ENCODE measurements around the gene SLC48A1. TPM values are rescaled to one million over a fixed set of nuclear protein-coding genes. Genes with fewer than 3 reads are reported as not detected.

The SLC48A1 gene
- total RNA-seq, 1 experiment from 2014 or later, result 20.0 TPM

- Histone ChIP-seq H2AFZ (ENCODE audit: low read depth, low read length, poor library complexity, severe bottlenecking) (peak overlapping the region; percentile 93), H3K36me3 (ENCODE audit: control insufficient read depth in 1 of 2, insufficient read depth in 2 of 2, low read length in 2 of 2) (no peaks in the 10 kb centered on the region), H3K4me3 (replicated peaks in 1 of 2; ENCODE audit: low read depth in 1 of 2, low read length in 2 of 2) (peak overlapping the region; percentile 34 to 54), H3K4me2 (ENCODE audit: low read length) (peak overlapping the region; percentile 85), H4K20me1 (ENCODE audit: insufficient read depth) (no peaks in the 10 kb centered on the region), H3K9me3 (ENCODE audit: control insufficient read depth in 1 of 2, insufficient read depth in 1 of 2, low read depth in 1 of 2, low read length in 2 of 2) (no peaks in the 10 kb centered on the region), H3K27me3 (ENCODE audit: insufficient read depth, low read length) (no peaks in the 10 kb centered on the region), H3K9me2 (ENCODE audit: insufficient read depth) (no peaks in the 10 kb centered on the region), H3K4me1 (ENCODE audit: control insufficient read depth in 1 of 2, insufficient read depth in 2 of 2, low read length in 2 of 2) (peaks cover 34 to 48% of the 10 kb centered on the region in 2 experiments), H3K79me2 (ENCODE audit: insufficient read depth, low read length) (no peaks in the 10 kb centered on the region), H3K27ac (ENCODE audit: low read depth, low read length) (peak overlapping the region; percentile 63), H3K9ac (ENCODE audit: low read length) (peak overlapping the region; percentile 40)
- intact Hi-C loops (cut with micrococcal nuclease), result no loop called here
- DNase-seq (ENCODE audit: low read depth, low spot score), result no peak
- ChIA-PET POLR2A (interaction anchor here (1.4 kb wide), 1 partner anchor 14 kb away, joined by 3 read pairs; no protein-coding TSS in a partner anchor), RAD21 (ENCODE audit: low non-redundant PET in 1 of 2, low total read pairs in 2 of 2, uncharacterized antibody in 2 of 2, unreplicated experiment in 2 of 2) (interaction anchor here in 1 of 2 experiments (1.4 kb wide), 1 partner anchor 23 kb away, joined by 3 read pairs; no protein-coding TSS in a partner anchor), CTCF (interaction anchor here (3.5 to 9.1 kb wide), 2 partner anchors 11 to 13 kb away, joined by 25 to 75 read pairs; no protein-coding TSS in a partner anchor)
- TSS peak; percentile 66 for BruUV-seq (replicated peaks)
- ATAC-seq, result peak; percentile 73
- TF ChIP-seq EZH2 (IDR thresholded peaks at IDR 0.05) (no peak), POLR2AphosphoS5 (IDR thresholded peaks at IDR 0.05; ENCODE audit: low read depth, low read length) (peak; percentile 49), TCF7L2 (IDR thresholded peaks at IDR 0.05; ENCODE audit: borderline replicate concordance, extremely low read depth, insufficient read depth, insufficient read length) (no peak), MAX (IDR thresholded peaks at IDR 0.05) (peak; percentile 72; the same call in 1 of the 2 replicates)
These were observed 19.7 kb upstream of the SLC48A1 start for GRCh38 chr12:47753021-47754001.

GRCh38 chr12:47754126-47754525 lies 18.9 kb upstream of the SLC48A1 start:
- Histone ChIP-seq H3K9ac (ENCODE audit: low read length) (peak overlapping the region; percentile 40), H3K36me3 (ENCODE audit: control insufficient read depth in 1 of 2, insufficient read depth in 2 of 2, low read length in 2 of 2) (no peaks in the 10 kb centered on the region), H4K20me1 (ENCODE audit: insufficient read depth) (no peaks in the 10 kb centered on the region), H3K27me3 (ENCODE audit: insufficient read depth, low read length) (no peaks in the 10 kb centered on the region), H3K9me2 (ENCODE audit: insufficient read depth) (no peaks in the 10 kb centered on the region), H3K79me2 (ENCODE audit: insufficient read depth, low read length) (no peaks in the 10 kb centered on the region), H3K4me3 (replicated peaks in 1 of 2; ENCODE audit: low read depth in 1 of 2, low read length in 2 of 2) (peak overlapping the region; percentile 34 to 54), H3K4me2 (ENCODE audit: low read length) (peak overlapping the region; percentile 85), H2AFZ (ENCODE audit: low read depth, low read length, poor library complexity, severe bottlenecking) (no peak overlapping the region), H3K27ac (ENCODE audit: low read depth, low read length) (peak overlapping the region; percentile 63), H3K4me1 (ENCODE audit: control insufficient read depth in 1 of 2, insufficient read depth in 2 of 2, low read length in 2 of 2) (peaks cover 38 to 56% of the 10 kb centered on the region in 2 experiments), H3K9me3 (ENCODE audit: control insufficient read depth in 1 of 2, insufficient read depth in 1 of 2, low read depth in 1 of 2, low read length in 2 of 2) (no peaks in the 10 kb centered on the region)
- no peak for ATAC-seq
- CTCF ChIA-PET, result interaction anchor here (0.9 to 9.1 kb wide), 3 partner anchors 11 to 25 kb away, joined by 4 to 75 read pairs (median 25); no protein-coding TSS in a partner anchor
- TF ChIP-seq ZNF274 (IDR thresholded peaks at IDR 0.05; ENCODE audit: low read depth, low read length) (no peak), EGR1 (IDR thresholded peaks at IDR 0.05; ENCODE audit: low read depth) (no peak)
- RAD21 ChIA-PET (ENCODE audit: low non-redundant PET in 1 of 2, low total read pairs in 2 of 2, uncharacterized antibody in 2 of 2, unreplicated experiment in 2 of 2), result interaction anchor here in 1 of 2 experiments (0.7 to 1.4 kb wide), 2 partner anchors 11 to 22 kb away, joined by 3 read pairs; no protein-coding TSS in a partner anchor
- intact Hi-C loops (cut with micrococcal nuclease), result no loop called here
- TSS peak; percentile 88 for BruUV-seq (replicated peaks)
- no peak for DNase-seq (ENCODE audit: low read depth, low spot score)
- POLR2A ChIA-PET, result interaction anchor here (1.1 to 1.4 kb wide), 2 partner anchors 13 to 48 kb away, joined by 3 to 4 read pairs; partner anchors contain the start of gene RPAP3
